Measurements from ENCODE around the gene LENEP.

DNA sequence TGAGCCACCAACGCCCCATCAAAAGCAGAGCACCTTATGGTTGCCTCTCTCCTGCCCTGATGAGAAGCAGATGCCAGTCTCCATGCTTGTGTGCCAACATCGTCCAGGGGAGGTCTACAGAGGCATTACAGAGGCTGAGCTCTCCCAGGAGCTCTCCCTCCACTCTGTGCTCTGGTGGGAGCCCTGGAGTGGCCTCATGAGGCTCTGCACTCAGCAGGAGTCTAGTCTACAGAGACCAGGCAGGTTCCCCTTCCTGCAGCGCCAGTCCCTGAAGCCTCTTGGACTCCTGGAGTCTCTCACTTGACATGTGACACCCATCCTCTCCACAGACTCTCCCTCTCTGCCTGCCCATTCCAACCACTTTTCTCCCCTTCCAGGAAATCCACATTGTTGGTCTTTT is 43.7 kb downstream of the LENEP start:
- TF ChIP-seq, protein P1, sequence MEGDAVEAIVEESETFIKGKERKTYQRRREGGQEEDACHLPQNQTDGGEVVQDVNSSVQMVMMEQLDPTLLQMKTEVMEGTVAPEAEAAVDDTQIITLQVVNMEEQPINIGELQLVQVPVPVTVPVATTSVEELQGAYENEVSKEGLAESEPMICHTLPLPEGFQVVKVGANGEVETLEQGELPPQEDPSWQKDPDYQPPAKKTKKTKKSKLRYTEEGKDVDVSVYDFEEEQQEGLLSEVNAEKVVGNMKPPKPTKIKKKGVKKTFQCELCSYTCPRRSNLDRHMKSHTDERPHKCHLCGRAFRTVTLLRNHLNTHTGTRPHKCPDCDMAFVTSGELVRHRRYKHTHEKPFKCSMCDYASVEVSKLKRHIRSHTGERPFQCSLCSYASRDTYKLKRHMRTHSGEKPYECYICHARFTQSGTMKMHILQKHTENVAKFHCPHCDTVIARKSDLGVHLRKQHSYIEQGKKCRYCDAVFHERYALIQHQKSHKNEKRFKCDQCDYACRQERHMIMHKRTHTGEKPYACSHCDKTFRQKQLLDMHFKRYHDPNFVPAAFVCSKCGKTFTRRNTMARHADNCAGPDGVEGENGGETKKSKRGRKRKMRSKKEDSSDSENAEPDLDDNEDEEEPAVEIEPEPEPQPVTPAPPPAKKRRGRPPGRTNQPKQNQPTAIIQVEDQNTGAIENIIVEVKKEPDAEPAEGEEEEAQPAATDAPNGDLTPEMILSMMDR (conservative IDR thresholded peaks at IDR 0.05 in 1 of 2, IDR thresholded peaks at IDR 0.05 in 1 of 2; ENCODE audit: extremely low read depth in 1 of 2, insufficient read depth in 1 of 2, low read depth in 1 of 2, low read length in 2 of 2) = no peak
- TF ChIP-seq EZH2 (IDR thresholded peaks at IDR 0.05; ENCODE audit: borderline replicate concordance, low read length) = no peak
